Naive thymus-derived CD8-positive, alpha-beta T cell (primary cell): ENCODE results near the gene ANO6. TPM values are rescaled to one million over a fixed set of nuclear protein-coding genes. Genes with fewer than 3 reads are reported as not detected.
A peak's percentile ranks its signal among the peaks of the same experiment; 100 is the strongest.

Source experiments
- ATAC-seq, 2 donors: fragments of 150-1000 bp; cut with Tn5 transposase in 1 of 2; sonication (Bioruptor Pico), chemical (Tn5 transposase) in 1 of 2; 1 replicate in 1 of 2; 2 replicates in 1 of 2; pipeline ENCODE4 v1.10.0; 2021; ENCODE audit warnings: mild to moderate bottlenecking in 2 of 2, moderate library complexity in 2 of 2
- POLR2A ChIA-PET: fragments of 350-600 bp; sonication (Branson Sonifier 250); formaldehyde crosslinking; loops from one replicate; lab custom pipeline; 2021; ENCODE audit warnings: antibody characterized with exemption; lab: Charles Lee
- DNase-seq, 10 donors: peaks; one replicate each; pipeline versions ENCODE4 v3.0.0 to v3.0.0-alpha.2; 2020 to 2022
- H3K27ac Mint-ChIP-seq, 10 donors: one replicate each; pipeline ENCODE4 v1.8.0; 2020 to 2022; ENCODE audit warnings: mild to moderate bottlenecking in 10 of 10, mixed read lengths in 10 of 10, moderate library complexity in 4 of 10, inconsistent platforms in 1 of 10
- H3K27me3 Mint-ChIP-seq, 5 donors: one replicate each; pipeline ENCODE4 v1.8.0; 2021 to 2022; ENCODE audit warnings: mixed read lengths in 5 of 5
- H3K36me3 Mint-ChIP-seq, 3 donors: one replicate each; pipeline ENCODE4 v1.8.0; 2020 to 2022; ENCODE audit warnings: mixed read lengths in 3 of 3, mild to moderate bottlenecking in 2 of 3, inconsistent platforms in 1 of 3
- H3K4me1 Mint-ChIP-seq, 4 donors: one replicate each; pipeline ENCODE4 v1.8.0; 2021 to 2022; ENCODE audit warnings: mixed read lengths in 4 of 4
- H3K4me3 Mint-ChIP-seq, 10 donors: one replicate each; pipeline ENCODE4 v1.8.0; 2020 to 2022; ENCODE audit warnings: mild to moderate bottlenecking in 10 of 10, mixed read lengths in 10 of 10, moderate library complexity in 6 of 10, inconsistent platforms in 1 of 10
- H3K9me3 Mint-ChIP-seq, 9 donors: one replicate each; pipeline ENCODE4 v1.8.0; 2020 to 2022; ENCODE audit warnings: mixed read lengths in 9 of 9, mild to moderate bottlenecking in 3 of 9, inconsistent platforms in 1 of 9, moderate library complexity in 1 of 9
- polyA plus RNA-seq, 3 donors: library from polyadenylated mRNA; unstranded; fragments of 300-500 nt; fragmentation: Illumina TruSeq; gene quantifications; one replicate each; pipeline ENCODE4 v1.2.3, GENCODE V29; 2021
- total RNA-seq, 8 experiments: library from RNA in 2 of 8; stranded (reverse) in 2 of 8; gene quantifications; one replicate each; pipeline ENCODE4 v1.2.3 and lab custom pipeline; 2021 to 2026

Gene ANO6
- total and polyA plus RNA-seq, 5 experiments from 2014 or later: 13.4 to 18.6 (median 17.5) TPM

DNA sequence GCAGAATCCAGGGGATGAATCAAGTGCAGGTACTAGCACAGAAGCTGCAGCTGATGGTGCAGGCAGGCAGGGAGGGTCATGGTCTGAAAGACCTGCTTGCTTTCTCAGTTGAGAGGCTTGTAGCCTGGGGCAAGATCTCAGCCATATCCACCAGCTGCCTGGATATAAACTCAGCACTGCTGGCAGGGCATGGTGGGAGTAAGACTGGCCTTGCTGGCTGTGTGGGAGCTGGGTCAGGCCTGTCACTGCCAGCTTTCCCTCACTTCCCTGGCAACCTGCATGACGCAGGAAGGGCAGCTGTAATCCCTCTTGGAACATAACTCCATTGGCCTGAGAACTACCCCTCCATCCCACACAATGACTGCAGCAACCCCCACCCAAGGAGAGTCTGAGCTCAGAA lies 230.1 kb downstream of the ANO6 start:
- POLR2A ChIA-PET: no interaction called here
- H3K27ac Mint-ChIP-seq: no peak overlapping the region
- H3K4me1 Mint-ChIP-seq: peaks cover 0 to 7% (median 5%) of the 10 kb centered on the region in 4 donors
- peak overlapping the region in 1 of 10 donors; percentile 45 for H3K4me3 Mint-ChIP-seq
- no peak for ATAC-seq
- peaks cover 0 to 10% (median 3%) of the 10 kb centered on the region in 5 donors for H3K27me3 Mint-ChIP-seq
- DNase-seq: no peak
- H3K36me3 Mint-ChIP-seq: peaks cover 0 to 45% (median 30%) of the 10 kb centered on the region in 3 donors
- peaks cover 19 to 62% (median 40%) of the 10 kb centered on the region in 9 donors for H3K9me3 Mint-ChIP-seq

GRCh38 chr12:45458238-45458637 lies 242.3 kb downstream of the ANO6 start:
- POLR2A ChIA-PET: no interaction called here
- no peaks in the 10 kb centered on the region for H3K36me3 Mint-ChIP-seq
- peaks cover 3 to 23% (median 6%) of the 10 kb centered on the region in 5 donors for H3K27me3 Mint-ChIP-seq
- H3K4me3 Mint-ChIP-seq: no peak overlapping the region
- DNase-seq: no peak
- no peaks in the 10 kb centered on the region for H3K9me3 Mint-ChIP-seq
- peaks cover 0 to 3% (median 0%) of the 10 kb centered on the region in 4 donors for H3K4me1 Mint-ChIP-seq
- no peak overlapping the region for H3K27ac Mint-ChIP-seq
- ATAC-seq: no peak

- Mint-ChIP-seq H3K9me3 (no peaks in the 10 kb centered on the region), H3K36me3 (no peaks in the 10 kb centered on the region), H3K27me3 (peaks cover 4 to 23% (median 6%) of the 10 kb centered on the region in 5 donors), H3K4me1 (peaks cover 0 to 3% (median 0%) of the 10 kb centered on the region in 4 donors), H3K4me3 (no peak overlapping the region), H3K27ac (no peak overlapping the region)
- no peak for DNase-seq
- no peak for ATAC-seq
- POLR2A ChIA-PET: no interaction called here
Measured at GRCh38 chr12:45458854-45459807, 243.2 kb downstream of the ANO6 start.

GRCh38 chr12:45462506-45462905 lies 246.6 kb downstream of the ANO6 start:
- peaks cover 0 to 3% (median under 1%) of the 10 kb centered on the region in 4 donors for H3K4me1 Mint-ChIP-seq
- DNase-seq (no peak), ATAC-seq (no peak)
- POLR2A ChIA-PET: no interaction called here
- no peaks in the 10 kb centered on the region for H3K36me3 Mint-ChIP-seq
- H3K27ac Mint-ChIP-seq: no peak overlapping the region
- no peaks in the 10 kb centered on the region for H3K9me3 Mint-ChIP-seq
- H3K4me3 Mint-ChIP-seq: no peak overlapping the region
- H3K27me3 Mint-ChIP-seq: peaks cover 5 to 23% (median 6%) of the 10 kb centered on the region in 5 donors

DNA sequence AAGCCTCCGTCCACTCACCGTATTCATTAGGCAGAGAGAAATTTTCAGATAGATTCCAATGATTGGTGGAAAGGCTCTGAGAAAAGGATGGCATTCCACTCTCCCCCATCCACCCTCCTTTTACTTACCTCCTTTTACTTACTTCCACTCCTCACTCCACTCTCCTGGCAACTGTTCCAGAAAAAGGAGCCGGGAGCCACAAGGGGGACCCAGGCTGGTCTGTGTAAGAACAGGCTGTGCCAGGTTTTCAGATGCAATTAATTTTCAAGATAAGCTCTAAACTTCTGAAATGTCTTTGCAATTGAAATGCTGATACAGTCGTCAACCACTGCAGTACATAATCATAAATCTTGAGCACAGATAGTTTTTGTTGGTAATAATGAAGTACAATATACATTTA lies 248.8 kb downstream of the ANO6 start:
- no peaks in the 10 kb centered on the region for H3K36me3 Mint-ChIP-seq
- no peaks in the 10 kb centered on the region for H3K9me3 Mint-ChIP-seq
- no peak overlapping the region for H3K27ac Mint-ChIP-seq
- POLR2A ChIA-PET: no interaction called here
- no peak for DNase-seq
- no peak for ATAC-seq
- peaks cover 4 to 7% (median 6%) of the 10 kb centered on the region in 4 donors for H3K4me1 Mint-ChIP-seq
- peaks cover 5 to 21% (median 8%) of the 10 kb centered on the region in 5 donors for H3K27me3 Mint-ChIP-seq
- no peak overlapping the region for H3K4me3 Mint-ChIP-seq

DNA sequence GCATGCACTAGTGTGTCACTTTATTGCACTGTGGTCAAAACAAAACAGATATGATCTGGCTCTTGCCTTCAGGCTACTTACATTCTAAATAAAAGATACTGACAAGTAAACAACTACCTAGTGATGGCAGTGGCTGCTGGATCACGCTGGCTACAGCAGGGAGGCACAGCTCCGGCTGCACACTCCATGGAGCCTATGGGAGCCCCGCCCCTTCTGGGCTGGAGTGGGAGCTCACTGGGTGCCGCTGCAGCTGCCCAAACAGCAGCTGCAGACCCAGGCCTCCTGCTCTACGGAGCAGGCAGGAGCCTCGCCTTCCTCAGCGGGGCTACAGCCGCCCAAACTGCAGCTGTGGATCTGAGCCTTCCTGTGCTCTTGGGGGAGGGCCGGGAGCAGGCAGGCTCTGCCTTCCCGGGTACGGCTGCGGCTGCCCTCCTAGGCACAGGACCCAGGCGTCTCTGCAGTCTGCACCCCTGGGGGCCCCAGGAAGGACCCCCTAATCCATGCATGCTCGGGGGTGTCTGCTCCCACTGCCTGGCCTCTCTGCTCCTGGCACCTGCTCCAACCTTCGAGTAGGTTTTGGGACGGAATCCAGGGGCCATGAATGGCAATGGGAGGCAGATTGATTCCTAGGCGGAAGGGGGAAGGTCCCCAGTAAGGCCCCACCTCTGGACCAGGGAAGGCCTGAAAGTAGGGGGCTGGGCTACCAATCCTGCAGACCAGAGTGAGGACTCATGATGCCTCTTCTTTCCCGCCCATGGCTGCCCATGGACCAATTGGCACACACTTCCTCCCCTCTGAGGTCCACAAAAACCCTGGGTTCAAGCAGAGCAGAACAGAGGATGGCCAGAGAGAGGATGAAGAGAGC lies 253.1 kb downstream of the ANO6 start:
- Mint-ChIP-seq H3K9me3 (peaks cover 0 to 9% (median 4%) of the 10 kb centered on the region in 9 donors), H3K4me1 (peaks cover 19 to 26% (median 24%) of the 10 kb centered on the region in 4 donors), H3K36me3 (peaks cover 0 to 8% (median 6%) of the 10 kb centered on the region in 3 donors), H3K4me3 (peak overlapping the region in 5 of 10 donors; percentile 30 to 64 (median 62)), H3K27ac (no peak overlapping the region), H3K27me3 (peaks cover 0 to 3% (median 2%) of the 10 kb centered on the region in 5 donors)
- DNase-seq (no peak), ATAC-seq (no peak)
- POLR2A ChIA-PET: interaction anchor here (0.6 to 1.0 kb wide), 2 partner anchors 47 to 628 kb away, joined by 3 read pairs; no protein-coding TSS in a partner anchor

- Mint-ChIP-seq H3K27ac (peak overlapping the region in 6 of 10 donors; percentile 8 to 49 (median 27)), H3K4me1 (peaks cover 19 to 26% (median 24%) of the 10 kb centered on the region in 4 donors), H3K27me3 (peaks cover 0 to 3% (median 0%) of the 10 kb centered on the region in 5 donors), H3K36me3 (peaks cover 0 to 8% (median 6%) of the 10 kb centered on the region in 3 donors), H3K4me3 (peak overlapping the region; percentile 16 to 67 (median 63)), H3K9me3 (peaks cover 0 to 9% (median 5%) of the 10 kb centered on the region in 9 donors)
- DNase-seq (peak in 6 of 10 donors; percentile 6 to 64 (median 38)), ATAC-seq (peak; percentile 71 to 89)
- POLR2A ChIA-PET: interaction anchor here (0.6 to 1.0 kb wide), 3 partner anchors 48 to 629 kb away, joined by 3 read pairs; no protein-coding TSS in a partner anchor
Measured at GRCh38 chr12:45469902-45470301, 254.0 kb downstream of the ANO6 start.

DNA sequence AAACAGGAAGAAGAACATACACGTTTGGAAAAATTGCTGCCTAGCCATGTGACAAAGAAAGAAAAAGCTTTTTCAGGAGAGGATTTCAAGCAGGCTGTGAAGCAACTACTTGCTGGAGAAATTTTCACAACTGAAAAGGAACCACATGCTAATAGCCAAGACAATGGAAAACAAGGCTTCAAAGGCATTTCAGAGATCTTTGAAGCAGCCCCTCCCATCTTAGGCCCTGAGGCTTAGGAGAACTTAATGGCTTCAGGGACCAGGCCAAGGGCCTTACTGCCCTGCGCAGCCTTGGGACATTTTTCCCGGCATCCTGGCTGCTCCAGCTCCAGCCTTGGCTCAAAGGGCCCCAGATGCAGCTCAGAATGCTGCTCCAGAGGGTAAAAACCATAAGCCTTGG lies 257.7 kb downstream of the ANO6 start:
- no peak overlapping the region for H3K27ac Mint-ChIP-seq

DNA sequence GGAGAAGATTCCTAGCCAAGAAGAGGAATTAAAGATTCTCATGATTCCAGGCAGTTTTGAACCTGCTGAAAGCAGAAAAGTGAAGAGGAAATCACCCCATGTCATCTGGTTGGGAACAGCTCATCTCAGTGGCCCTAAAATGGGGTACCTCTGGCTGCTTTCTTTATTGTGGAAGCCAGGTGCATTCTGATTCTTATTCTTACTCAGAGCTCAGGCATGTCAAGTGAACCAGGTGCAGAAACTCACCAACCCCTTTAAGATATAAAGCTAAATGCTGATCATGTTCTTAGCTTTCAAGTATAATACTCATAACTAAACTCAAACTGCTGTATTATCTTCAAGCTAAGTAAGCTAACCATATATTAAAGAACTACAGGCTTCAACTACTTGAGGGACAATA lies 259.7 kb downstream of the ANO6 start:
- POLR2A ChIA-PET: no interaction called here
- H3K27me3 Mint-ChIP-seq: peaks cover 0 to 5% (median 0%) of the 10 kb centered on the region in 5 donors
- H3K4me1 Mint-ChIP-seq: peaks cover 9 to 12% (median 10%) of the 10 kb centered on the region in 4 donors
- no peak overlapping the region for H3K4me3 Mint-ChIP-seq
- ATAC-seq (no peak), DNase-seq (no peak)
- peaks cover 0 to 33% (median 19%) of the 10 kb centered on the region in 9 donors for H3K9me3 Mint-ChIP-seq
- peaks cover 0 to 27% (median 21%) of the 10 kb centered on the region in 3 donors for H3K36me3 Mint-ChIP-seq
- H3K27ac Mint-ChIP-seq: no peak overlapping the region

More for the DNA sequence above, 257.7 kb downstream of the ANO6 start:
- peaks cover 0 to 20% (median 12%) of the 10 kb centered on the region in 9 donors for H3K9me3 Mint-ChIP-seq
- POLR2A ChIA-PET: no interaction called here
- no peak for DNase-seq
- H3K4me3 Mint-ChIP-seq: no peak overlapping the region
- no peak for ATAC-seq
- H3K27me3 Mint-ChIP-seq: peaks cover 0 to 5% (median 0%) of the 10 kb centered on the region in 5 donors
- peaks cover 0 to 22% (median 17%) of the 10 kb centered on the region in 3 donors for H3K36me3 Mint-ChIP-seq
- peaks cover 21 to 26% (median 23%) of the 10 kb centered on the region in 4 donors for H3K4me1 Mint-ChIP-seq

- POLR2A ChIA-PET: no interaction called here
- Mint-ChIP-seq H3K27me3 (peaks cover 0 to 2% (median 0%) of the 10 kb centered on the region in 5 donors), H3K9me3 (peaks cover 0 to 33% (median 17%) of the 10 kb centered on the region in 9 donors), H3K27ac (no peak overlapping the region), H3K36me3 (peaks cover 0 to 27% (median 21%) of the 10 kb centered on the region in 3 donors), H3K4me1 (peaks cover 0 to 5% (median 0%) of the 10 kb centered on the region in 4 donors), H3K4me3 (no peak overlapping the region)
- ATAC-seq: no peak
- no peak for DNase-seq
Measured at GRCh38 chr12:45477526-45477925, 261.6 kb downstream of the ANO6 start.

- Mint-ChIP-seq H3K27me3 (peaks cover 0 to 2% (median 0%) of the 10 kb centered on the region in 5 donors), H3K36me3 (peaks cover 0 to 19% (median 15%) of the 10 kb centered on the region in 3 donors), H3K4me1 (peaks cover 0 to 2% (median 0%) of the 10 kb centered on the region in 4 donors), H3K9me3 (peaks cover 0 to 27% (median 15%) of the 10 kb centered on the region in 9 donors), H3K4me3 (no peak overlapping the region), H3K27ac (no peak overlapping the region)
- DNase-seq: no peak
- no peak for ATAC-seq
- POLR2A ChIA-PET: no interaction called here
Measured at GRCh38 chr12:45478931-45479330, 263.0 kb downstream of the ANO6 start.

DNA sequence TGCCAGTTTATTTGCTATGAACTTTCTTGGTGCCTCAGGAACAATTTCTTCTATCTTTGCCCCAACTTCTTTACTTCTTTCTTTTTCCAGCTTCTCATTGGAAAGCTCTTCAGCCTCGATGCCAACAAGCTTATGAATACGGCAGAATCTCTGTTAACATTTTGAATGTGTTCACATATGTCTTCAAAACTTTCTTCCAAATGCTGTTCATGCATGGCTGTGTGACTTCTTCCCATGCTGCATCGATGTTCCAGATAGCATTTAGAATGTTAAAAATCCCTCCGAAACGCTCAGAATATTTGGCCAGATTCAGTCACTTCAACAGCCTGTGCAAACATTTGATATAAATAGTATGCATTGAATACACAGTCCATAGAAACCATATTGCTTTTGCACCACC lies 265.9 kb downstream of the ANO6 start:
- no peak overlapping the region for H3K4me3 Mint-ChIP-seq
- no peak overlapping the region for H3K27ac Mint-ChIP-seq
- POLR2A ChIA-PET: no interaction called here
- peaks cover 0 to 13% (median 12%) of the 10 kb centered on the region in 3 donors for H3K36me3 Mint-ChIP-seq
- peaks cover 0 to 27% (median 11%) of the 10 kb centered on the region in 9 donors for H3K9me3 Mint-ChIP-seq
- DNase-seq (no peak), ATAC-seq (no peak)
- H3K27me3 Mint-ChIP-seq: peaks cover 0 to 2% (median 0%) of the 10 kb centered on the region in 5 donors
- H3K4me1 Mint-ChIP-seq: peaks cover 0 to under 1% (median 0%) of the 10 kb centered on the region in 4 donors
